Activated CD4-positive, alpha-beta T cell treated with anti-CD3 and anti-CD28 coated beads, Interleukin-2, amount 50 U/mL, for 48 hours (primary cell): Measurements from ENCODE around the gene NOS2.
"Not testable (repeated sequence)": the region's sequence is repeated elsewhere in the genome, so short reads cannot be mapped to it uniquely, and the experiment has no call there.

ENCODE experiments used
- DNase-seq, 2 experiments: peaks; one replicate each; pipeline ENCODE4 v3.0.0-alpha.2; 2020

NOS2 gene

GRCh38 chr17:27753726-27754125 is 46.6 kb downstream of the NOS2 start:
- not testable (repeated sequence) for DNase-seq

DNA sequence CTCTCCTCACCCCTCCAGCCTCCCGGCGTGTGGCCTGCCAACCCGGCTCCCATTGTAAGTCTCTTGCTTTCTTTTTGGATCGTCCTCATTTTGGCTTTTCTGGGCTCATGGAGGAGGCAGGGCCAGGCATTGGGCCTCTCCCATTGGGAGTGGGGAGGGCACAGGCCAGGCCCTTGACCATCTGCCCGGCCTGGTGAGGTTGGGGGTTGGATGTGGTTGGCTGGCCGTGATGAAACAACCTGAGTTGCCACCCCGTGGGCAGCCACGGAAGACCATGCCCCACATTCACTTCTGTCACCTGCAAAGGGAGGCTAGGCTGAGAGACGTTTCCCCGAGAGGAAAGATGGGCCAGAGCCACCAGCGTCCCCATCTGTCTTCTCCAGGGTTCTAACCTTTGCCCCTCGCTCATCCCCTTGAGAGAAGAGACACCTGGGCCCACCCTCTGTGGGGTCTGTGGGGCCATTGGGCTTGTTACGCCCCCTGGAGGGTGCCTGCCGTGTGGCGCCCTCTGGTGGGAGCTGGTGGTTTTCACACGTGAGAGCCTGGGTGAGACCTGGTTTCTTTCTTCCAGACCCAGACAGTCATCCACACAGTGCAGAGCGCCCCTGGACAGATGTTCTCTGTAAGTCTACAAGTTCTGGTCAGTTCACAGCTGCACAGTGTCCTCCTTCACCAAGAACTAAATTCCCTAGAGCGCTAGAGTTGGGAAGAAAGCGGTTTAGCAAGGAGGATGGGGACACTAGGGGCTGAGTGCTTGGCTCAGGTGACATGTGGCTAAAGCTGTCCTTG is 47.3 kb downstream of the NOS2 start:
- DNase-seq = not testable (repeated sequence)

GRCh38 chr17:27751622-27752490 is 48.5 kb downstream of the NOS2 start:
- no peak for DNase-seq

DNA sequence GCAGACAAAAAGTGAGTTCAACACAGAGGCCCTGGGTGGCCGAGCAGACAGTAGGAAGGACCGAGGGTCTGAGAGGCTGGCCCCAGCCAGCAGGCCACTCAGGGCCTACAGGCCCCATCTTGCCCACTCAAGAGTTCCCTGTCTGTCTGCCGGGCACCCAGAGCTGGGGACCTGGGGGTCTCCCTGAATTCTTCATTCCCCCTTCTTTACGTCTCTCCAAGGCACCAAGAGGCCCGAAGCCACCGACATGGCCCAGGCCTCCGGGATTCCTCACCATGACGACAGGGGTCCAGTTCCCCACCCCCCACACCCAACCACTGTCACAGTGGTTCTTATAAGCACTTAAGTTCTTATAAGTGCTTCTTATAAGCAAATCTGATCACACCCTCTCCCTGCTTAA is 49.2 kb downstream of the NOS2 start:
- no peak for DNase-seq

DNA sequence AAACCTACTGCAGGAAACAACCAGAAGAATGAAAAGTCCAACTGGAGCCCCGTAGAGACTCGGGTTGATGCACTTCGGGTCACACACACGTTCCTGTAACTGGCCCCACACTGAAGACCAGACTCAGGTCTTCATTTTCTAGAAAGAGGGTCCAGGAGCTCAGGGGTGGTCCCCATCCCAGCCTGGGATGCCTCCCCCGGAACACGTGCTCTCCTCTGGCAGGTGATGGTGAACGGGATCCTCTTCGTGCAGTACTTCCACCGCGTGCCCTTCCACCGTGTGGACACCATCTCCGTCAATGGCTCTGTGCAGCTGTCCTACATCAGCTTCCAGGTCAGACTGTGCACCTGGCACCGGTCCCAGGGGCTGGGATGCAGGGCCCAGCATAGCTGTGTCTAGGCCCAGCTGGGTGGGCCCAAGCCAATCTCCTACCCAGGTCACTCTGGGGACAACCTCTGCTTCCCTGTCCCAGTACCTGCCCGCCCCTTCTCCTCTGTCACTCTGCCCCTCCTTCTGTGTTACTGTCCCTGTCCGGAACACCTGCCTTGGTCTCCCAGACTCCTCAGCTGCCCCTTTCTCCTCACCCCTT is 50.7 kb downstream of the NOS2 start:
- not testable (repeated sequence) for DNase-seq

DNA sequence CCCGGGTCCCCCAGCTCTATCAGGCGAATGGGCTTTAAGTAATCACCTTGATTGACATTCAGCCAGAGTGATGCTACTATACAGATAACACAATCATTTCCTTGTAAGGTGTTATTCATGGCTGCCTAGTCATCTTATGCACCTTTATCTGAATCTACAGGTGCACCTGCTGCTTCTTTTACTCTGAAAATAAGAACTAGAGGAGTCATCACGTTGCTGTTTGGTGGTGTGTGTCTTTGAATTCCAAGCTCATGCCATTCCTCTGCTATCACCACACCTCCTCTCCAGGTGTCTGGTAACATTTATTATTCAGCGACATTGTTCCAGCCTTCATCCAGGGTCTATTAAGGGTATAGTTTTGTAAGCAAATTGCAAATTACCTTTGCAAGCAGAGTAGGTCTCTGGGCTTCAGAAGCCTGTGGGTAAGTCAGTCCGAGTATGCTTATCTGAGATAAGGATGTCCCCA is 51.9 kb downstream of the NOS2 start:
- DNase-seq = no peak

DNA sequence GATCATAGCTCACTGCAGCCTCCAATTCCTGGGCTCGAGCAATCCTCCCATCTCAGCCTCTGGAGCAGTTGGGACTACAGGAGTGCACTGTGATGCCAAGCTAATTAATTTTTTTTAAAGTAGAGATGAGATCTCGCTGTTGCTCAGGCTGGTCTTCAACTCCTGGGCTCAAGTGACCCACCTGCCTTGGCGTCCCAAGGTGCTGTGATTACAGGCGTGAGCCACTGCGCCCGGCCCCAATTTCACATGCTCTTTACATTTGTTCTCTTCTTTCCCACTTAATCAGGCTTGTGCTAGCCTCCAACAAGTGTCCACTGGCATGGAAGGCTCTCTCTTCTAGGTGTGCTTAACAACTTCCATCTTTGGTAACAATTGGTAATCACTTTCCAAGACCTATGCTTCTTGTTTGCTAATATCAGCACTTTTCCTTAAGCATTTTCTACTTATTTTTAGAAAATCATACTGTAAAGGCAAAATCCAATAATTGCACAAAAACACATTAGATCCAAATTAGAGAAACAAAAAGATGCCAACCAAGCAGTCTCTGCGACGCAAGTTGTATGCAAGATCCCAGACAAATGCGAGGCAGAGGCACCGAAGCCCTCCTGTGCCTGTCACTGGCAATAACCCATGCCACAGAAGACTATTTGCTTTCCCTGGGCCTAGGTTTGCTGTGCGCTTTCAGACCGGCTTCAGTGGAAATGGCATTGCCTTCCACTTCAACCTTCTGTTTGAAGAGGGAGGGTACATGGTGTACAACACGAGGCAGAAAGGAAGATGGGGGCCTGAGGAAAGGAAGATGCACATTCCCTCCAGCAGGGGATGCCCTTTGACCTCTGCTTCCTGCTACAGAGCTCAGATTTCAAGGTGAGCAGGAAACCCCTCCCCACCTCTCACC is 52.6 kb downstream of the NOS2 start:
- no peak for DNase-seq

DNA sequence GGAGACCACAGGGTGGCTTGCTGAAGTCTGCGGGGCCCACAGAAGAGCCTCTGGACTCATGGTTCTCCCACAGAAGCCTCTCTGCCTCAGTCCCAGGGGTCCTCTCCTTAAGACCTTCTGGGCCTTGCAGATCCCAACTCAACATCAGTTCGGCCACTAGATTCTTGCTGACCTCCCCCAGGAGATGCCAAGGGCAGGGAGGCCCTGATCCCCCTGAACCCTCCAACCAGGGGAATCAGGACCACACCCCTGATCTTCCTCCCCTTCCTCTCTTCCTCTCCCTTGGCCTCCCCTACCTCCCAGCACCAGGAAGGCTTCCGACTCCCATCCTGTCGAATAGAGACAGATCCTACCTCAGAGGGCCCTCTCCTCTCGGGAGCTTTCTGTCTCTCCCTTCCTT is 53.4 kb downstream of the NOS2 start:
- no peak for DNase-seq

DNA sequence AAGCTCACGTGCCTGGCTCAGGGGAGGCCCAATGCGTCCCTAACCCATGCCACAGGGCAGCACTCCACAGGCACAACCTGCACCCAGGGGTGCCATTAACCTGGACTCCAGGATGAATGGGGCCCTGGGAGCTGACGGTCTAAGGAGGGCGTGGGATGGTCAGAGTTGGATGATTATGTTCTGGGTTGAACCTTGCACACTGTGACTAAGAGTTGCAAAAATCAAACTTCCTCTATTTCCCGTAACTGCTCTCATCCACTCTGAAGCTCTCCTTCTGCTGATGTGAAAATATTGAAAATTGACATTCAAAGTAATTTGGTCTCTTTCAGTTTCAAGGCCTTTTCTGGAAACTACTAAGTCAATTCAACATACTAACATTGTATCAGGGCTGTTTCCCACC is 54.0 kb downstream of the NOS2 start:
- not testable (repeated sequence) for DNase-seq

DNA sequence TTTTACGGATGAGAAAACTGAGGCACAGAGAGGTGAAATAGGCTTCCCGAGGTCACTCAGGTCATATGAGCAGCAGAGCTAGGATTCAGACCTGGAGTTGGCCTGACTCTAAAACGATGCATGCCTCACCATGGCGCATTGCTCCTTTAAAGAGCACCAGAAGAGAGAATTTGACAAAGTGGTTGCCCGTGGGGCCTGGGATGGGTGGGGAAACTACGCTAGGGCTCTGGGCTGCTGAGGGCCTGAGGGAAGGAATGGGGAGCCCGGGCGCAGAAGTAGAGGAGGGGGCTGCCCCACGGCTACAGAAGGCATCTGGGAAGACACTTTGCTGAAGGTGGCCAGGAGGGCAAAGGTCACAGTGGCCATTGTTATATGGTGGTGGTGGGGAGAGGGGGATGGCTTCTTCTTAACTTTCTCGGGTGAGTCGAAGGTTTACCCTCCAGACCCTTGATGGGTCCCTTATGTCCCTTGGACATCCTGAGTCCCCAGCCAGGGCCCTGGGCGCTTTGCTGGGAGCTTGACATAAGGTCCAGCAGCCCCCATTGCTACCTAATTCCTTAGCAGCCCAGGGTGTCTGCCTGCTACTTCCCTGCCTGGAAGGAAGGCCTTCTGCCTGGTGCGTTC is 55.0 kb downstream of the NOS2 start:
- DNase-seq = not testable (repeated sequence)

GRCh38 chr17:27743281-27743885 is 56.9 kb downstream of the NOS2 start:
- no peak for DNase-seq

- no peak for DNase-seq
Measured at GRCh38 chr17:27741971-27742575, 58.3 kb downstream of the NOS2 start.

GRCh38 chr17:27741361-27741861 is 58.9 kb downstream of the NOS2 start:
- DNase-seq = no peak

- DNase-seq = not testable (repeated sequence)
Measured at GRCh38 chr17:27740541-27740940, 59.8 kb downstream of the NOS2 start.

DNA sequence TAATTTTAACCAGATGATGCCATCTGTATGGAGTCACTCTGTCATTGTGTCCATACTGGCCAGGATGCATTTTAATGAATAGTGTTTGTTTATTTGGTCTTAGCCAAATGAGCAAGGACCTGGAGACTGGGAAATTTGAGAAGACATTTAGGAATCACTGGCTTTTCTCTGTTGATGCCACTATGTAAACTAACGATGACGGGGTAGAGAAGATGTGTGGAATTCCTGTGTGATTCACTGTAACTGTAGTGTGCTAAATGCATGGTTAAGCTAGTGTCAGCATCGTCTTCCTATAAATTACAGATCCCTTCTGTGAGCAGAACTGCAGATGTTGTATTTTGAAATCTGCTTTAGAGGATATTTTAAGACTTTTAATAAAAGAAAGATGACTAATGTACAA is 66.6 kb downstream of the NOS2 start:
- DNase-seq = no peak

DNA sequence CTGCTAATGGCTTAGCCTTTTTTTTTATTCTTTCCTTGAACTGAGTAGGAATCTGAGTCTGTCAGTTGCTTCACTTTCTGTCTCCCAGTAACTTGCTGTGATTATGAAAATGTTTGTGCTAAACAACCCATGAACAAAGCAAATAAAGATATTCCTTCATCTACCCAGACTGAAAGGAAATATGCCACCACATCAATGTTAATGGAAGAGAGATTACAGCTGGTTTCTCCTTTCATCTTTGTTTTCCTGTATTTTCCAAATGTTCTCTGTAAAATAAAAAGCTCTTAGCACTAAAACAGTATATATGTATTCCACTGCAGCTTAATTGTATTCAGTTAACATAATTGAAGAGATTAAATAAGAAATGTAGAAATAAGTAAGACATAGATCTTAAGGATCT is 67.6 kb downstream of the NOS2 start:
- DNase-seq = not testable (repeated sequence)

DNA sequence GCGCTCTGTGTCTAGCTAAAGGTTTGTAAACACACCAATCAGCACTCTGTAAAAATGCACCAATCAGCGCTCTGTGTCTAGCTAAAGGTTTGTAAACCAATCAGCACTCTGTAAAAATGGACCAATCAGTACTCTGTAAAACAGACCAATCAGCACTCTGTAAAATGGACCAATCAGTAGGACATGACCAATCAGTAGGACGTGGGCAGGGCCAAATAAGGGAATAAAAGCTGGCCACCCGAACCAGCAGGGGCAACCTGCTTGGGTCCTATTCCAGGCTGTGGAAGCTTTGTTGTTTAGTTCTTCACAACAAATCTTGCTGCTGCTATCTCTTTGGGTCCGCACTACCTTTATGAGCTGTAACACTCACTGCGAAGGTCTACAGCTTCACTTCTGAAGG is 74.3 kb downstream of the NOS2 start:
- not testable (repeated sequence) for DNase-seq

DNA sequence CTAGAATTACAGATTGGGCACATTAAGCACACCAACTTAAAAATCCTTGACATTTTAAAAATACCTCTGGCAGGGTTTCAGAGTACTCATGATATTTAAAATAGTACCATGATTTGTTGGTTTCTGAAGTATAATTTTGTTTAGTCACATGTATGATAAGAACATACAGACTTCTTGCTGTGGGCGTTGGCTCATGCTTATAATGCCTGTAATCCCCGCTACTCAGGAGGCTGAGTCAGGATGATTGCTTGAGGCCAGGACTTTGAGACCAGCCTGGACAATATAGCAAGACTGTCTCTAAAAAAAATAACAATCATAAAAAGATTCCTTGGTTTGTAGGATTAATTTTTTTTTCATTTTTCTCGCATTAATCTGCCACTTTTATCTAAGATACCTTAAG is 78.5 kb downstream of the NOS2 start:
- no peak for DNase-seq
